Measurements from ENCODE around the gene NMRAL1.

NMRAL1 gene

GRCh38 chr16:4505356-4506147 lies 31.1 kb upstream of the NMRAL1 start:
- DNase-seq (ENCODE audit: low read depth) = peak; percentile 50

- DNase-seq (ENCODE audit: low read depth) = no peak
These were observed 26.6 kb upstream of the NMRAL1 start for GRCh38 chr16:4501071-4501478.

- DNase-seq (ENCODE audit: low read depth) = no peak
These were observed 25.8 kb upstream of the NMRAL1 start for GRCh38 chr16:4500272-4500671.

DNA sequence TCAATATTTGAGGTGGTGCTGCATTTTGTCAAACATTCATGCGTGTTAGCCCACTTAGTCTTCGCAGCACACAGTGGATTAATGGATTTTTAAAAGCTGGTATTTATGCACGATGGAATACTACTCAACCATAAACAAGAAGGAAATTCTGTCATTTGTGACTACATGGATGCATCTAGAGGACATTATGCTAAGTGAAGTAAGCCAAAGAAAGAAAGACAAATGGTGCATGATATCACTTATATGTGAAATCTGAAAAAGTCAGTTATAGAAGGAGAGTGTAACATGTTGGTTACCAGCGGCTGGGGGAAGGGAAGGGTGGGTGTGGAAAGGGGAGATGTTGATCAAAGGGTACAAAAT lies 24.8 kb upstream of the NMRAL1 start:
- no peak for DNase-seq (ENCODE audit: low read depth)

DNA sequence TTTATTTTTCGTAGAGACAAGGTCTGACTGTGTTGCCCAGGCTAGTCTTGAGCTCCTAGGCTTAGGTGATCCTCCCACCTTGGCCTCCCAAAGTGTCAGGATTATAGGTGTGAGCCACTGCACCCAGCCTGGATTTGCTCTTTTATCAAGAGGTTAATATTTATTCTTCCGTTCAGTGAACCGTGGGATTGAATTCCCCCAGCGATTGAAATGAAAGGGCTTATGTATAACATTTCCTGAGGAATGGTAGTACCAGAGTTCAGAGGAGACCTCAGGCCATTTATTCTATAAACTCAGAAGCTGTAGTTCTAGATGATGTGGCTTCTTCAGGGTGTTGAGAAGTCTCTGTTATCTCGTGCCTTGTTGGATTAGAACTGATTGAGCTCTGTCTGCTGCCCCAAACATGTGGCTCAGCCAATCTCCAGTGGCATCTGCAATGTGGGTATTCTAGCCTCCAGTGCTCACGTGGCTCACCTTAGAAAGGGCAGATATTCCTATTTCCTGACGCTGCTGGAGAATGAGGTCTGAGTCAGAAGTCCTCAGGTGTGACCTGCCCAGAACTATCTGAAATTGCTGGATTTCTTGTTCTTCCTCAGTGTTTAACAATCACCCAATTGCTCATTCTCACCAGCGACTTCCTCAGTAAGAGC lies 24.2 kb upstream of the NMRAL1 start:
- DNase-seq (ENCODE audit: low read depth) = no peak

DNA sequence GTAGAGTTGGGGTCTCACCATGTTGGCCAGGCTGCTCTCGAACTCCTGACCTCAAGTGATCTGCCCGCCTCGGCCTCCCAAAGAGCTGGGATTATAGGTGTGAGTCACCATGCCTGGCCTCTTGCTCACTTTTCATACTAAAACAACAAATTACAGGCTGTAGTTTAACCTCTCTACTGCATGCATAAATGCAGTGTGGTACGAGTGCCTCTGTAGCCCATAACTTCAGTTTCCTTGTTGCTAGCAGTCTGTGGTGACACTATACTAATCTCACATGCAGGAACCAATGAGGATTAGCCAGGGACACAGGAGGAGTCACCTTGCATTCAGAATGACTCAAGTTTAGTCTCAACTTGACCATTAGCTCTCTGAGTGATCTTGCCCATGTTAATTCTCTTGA lies 21.9 kb upstream of the NMRAL1 start:
- no peak for DNase-seq (ENCODE audit: low read depth)

DNA sequence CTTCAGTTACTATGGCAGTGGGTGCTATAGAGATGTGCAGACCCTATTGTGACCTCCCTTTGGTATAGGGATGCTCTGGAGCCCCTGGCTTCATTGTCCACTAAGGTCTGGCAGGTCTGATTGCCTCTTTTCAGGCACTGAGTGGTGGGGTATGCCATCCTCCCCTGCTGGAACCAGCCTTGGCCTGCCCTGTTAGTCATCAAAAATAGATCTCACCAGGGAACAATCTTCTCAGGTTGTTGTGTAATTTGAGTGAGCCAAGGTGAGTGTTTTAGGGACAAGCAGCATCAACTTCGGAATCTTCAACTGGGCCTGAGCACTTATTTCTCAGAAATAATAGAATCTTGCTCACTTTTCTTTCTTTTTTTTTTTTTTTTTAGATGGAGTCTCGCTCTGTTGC lies 21.3 kb upstream of the NMRAL1 start:
- DNase-seq (ENCODE audit: low read depth) = no peak

- no peak for DNase-seq (ENCODE audit: low read depth)
These were observed 20.5 kb upstream of the NMRAL1 start for GRCh38 chr16:4494746-4495490.

DNA sequence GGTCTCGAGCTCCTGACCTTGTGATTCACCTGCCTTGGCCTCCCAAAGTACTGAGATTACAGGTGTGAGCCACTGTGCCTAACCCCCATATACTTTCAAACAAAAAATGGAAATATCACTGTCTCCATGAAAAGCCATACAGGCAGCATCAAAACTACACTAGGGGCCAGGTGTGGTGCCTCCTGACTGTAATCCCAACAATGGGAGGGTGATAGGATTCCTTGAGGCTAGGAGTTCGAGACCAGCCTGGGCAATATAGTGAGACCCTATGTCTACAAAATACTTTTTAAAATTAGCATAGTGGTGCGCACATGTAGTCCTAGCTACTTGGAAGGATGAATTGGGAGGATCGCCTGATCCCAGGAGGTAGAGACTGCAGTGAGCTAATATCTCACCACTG lies 17.5 kb upstream of the NMRAL1 start:
- no peak for DNase-seq (ENCODE audit: low read depth)

DNA sequence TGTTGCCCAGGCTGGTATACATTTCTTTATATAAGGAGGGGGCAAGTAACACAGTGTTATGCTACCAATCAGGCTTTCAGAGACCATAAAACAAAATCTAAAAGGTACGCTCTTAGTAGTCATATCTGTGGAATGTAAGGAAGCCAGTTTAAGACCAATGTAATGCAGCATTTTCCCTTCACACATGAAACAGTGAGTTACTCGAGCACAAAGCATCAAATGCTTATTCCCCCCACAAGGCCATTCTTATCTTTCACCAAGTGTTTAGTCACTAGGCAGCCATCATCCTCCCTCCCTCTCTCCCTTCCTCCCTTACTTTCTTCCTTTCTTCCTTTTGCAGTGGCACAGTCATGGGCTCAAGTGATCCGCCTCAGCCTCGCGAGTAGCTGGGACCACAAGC lies 14.6 kb upstream of the NMRAL1 start:
- DNase-seq (ENCODE audit: low read depth) = no peak

DNA sequence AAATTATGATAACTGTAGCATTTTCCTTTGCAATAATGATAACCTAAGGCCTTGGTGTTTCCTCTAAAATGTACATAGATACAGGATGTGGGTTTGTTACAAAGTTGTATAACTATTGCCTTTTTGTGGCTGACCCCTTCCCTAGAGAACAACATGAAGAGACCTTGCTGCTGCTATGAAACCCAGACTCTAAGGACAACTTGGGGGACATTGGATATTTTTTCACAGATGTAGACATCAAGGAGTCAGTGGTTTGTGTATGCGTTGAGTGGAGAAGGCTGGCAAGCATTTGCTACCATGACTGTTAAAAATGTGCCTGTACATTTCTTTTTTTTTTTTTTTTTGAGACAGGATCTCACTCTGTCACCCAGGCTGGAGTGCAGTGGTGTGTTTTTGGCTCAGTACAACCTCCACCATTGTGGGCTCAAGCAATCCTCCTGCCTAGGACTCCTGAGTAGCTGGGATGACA lies 14.1 kb upstream of the NMRAL1 start:
- no peak for DNase-seq (ENCODE audit: low read depth)

DNA sequence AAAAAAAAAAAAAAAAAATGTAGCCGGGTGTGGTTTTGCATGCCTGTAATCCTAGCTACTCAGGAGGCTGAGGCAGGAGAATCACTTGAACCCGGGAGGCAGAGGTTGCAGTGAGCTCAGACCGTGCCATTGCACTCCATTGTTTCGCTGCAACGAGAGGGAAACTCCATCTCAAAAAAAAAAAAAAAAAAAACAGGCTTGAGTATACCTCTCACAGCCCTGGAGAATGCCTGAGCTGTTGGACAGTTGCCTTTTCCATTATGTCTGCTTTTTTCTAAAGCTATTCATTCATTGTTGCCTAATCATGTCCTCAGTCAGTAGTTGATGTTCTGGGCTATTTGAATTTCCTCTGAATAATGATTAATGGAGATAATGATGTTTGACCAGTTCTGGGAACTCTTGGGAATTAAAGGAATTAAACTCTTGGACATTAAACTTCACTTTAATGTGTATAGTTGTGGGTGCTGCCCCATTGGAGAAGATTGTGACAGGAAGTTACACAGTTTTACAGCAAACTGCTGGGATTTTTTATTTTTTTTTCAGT lies 13.6 kb upstream of the NMRAL1 start:
- DNase-seq (ENCODE audit: low read depth) = no peak

DNA sequence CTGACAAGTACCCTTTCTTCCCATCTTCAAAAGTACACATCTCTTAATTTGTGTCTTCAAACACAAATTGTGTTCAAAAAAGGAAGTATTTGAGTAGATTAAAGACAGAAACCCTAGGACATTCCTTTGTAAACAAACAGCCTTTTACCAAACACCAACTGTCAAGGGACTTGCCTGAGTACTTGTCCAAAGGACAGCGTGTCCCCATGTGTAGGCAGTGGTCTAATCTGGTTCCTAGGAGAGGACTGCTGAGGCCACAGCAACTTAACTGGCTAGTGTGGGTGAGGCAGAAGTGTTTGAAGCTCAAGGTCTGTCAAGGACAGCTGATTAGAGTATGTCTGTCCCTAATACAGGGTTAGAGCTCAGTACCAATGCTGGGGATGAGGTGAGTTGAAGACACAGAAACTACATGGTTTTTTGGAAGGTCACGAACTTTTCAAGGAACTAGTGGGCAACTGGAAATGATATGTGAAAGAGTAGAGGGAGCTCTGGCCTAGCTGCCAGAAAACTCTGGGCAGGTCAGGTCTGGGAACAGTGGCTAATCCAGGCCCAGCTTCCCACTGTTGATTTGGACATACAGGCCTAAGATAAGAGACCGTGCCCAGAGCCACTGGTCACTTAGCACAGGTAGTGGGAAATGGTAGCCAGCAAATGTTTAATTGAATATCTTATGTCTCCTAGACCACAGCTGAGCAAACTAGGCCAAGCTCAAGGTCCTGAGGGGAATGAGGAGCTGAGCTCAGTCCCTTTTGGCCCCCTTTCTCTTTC lies 11.9 kb upstream of the NMRAL1 start:
- DNase-seq (ENCODE audit: low read depth) = no peak

DNA sequence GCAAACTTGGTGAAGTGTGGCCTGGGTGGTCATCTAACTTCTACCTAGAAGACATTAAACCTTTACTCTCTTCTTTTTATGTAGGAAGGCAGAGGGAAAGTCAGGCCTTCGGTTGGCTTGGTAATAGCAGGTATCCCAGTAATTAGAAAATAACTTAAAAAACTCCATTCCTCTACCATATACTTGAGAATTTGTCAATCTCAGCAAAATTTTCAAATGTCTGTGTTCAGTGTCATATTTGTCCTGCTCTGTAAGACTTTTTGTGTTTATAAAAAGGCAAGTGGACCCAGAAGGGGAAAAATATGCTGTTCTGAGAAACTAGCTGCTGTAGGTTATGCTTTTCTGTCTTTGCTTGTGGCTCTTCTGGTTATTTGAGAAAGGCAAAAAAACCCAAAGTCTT lies 7.5 kb upstream of the NMRAL1 start:
- no peak for DNase-seq (ENCODE audit: low read depth)

GRCh38 chr16:4481526-4481925 lies 7.1 kb upstream of the NMRAL1 start:
- DNase-seq (ENCODE audit: low read depth) = no peak

DNA sequence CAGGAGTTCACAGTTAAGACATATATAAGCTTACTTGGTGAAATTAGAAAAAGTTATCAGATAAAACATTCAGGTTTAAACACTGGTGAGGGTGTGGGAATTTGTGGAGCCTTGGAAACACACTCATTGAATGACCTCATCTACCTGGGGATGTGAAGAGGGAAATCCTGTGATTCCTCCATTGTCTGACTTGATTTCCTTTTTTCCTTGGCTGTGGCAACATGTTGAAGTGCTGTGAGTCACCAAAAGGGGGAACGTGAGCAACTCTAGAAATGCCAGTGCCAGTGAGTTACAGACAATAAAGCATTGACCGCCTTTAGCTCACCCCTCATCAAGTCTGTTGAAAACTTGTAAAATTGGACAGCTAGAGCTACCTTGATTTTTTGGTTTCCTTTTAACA lies 3.5 kb upstream of the NMRAL1 start:
- no peak for DNase-seq (ENCODE audit: low read depth)

DNA sequence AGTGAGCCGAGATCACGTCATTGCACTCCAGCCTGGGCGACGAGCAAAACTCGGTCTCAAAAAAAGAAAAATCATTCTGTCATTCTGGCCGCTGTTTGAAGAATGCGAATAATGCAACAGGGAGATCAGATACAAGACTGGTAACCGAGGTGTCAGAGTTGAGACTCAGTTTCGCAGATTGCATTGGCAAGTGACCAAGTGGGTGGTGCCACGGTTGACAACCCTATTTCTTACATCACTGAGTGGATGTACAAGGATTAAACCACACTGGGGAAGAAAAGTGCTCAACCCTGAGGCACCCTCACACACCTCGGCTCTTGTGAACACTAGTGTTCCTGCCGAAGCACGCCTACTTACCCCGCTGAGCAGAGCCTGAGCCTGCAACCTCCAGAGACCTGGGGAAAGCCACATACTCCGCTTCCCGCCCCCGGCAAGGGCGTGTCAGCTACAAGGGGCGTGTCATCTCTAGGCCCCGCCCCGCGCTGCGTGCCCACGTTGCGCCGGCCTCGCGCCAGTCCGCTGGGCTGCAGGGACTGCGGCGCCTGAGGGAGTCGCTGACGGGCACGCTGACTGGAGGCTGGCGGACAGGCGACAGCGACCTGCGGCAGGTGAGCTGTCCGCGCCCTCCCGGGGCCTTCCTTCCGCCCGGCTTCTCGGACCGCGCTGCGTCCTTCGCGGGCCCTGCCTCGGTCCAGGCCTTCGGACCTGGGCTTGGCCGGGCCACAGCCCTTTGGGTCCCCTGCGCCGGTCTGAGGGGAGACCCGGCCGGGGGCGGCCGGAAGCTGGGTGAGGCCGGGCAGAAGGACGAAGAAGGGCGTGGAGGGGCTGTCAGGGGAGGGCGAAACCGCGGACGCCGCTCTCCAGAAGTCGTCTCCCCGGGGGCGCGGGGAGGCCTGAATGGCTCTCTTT lies 1.7 kb upstream of the NMRAL1 start, which contains the start of gene HMOX2:
Gene HMOX2, plus strand, starts transcription at position 519 of the 909 bp plus-strand sequence. CDS start 29,127 bp downstream, outside the sequence.
- peak; percentile 89 for DNase-seq (ENCODE audit: low read depth)

DNA sequence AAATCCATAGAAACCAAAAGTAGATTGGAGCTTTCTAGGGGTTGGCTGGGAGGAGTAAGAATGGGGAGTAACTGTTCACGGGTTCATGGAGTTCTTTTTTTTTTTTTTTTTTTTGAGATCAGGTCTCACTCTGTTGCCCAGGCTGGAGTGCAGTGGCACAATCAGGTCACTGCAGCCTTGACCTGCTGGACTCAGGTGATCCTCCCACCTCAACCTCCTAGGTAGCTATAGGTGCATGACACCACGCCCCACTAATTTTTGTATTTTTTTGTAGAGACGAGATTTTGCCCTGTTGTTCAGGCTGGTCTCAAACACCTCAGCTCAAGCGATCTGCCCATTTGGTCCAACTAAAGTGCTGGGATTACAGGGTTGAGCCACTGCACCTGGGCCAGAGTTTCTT lies 1.5 kb downstream of the NMRAL1 start:
- DNase-seq (ENCODE audit: low read depth) = no peak

GRCh38 chr16:4471869-4472268 lies 2.6 kb downstream of the NMRAL1 start:
- DNase-seq (ENCODE audit: low read depth) = no peak

DNA sequence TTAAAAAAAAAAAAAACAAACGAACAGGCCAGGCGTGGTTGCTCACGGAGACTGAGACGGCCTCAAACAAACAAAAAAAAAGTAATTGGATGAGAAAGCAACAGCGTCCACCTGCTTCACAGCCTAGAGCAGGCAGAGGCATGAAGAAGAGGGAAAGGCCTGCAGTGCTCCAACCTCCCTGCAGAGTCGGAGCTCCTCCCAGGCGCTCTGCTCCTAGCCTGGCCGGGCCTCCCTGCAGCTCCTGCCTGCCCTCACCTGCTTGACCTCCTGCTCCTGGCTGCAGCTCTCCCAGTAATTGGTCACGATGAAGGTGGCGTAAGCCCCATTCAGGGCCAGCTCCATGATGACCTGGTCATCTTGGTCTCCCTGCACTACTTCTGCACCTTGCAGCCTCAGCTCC lies 5.5 kb downstream of the NMRAL1 start:
- DNase-seq (ENCODE audit: low read depth) = no peak

DNA sequence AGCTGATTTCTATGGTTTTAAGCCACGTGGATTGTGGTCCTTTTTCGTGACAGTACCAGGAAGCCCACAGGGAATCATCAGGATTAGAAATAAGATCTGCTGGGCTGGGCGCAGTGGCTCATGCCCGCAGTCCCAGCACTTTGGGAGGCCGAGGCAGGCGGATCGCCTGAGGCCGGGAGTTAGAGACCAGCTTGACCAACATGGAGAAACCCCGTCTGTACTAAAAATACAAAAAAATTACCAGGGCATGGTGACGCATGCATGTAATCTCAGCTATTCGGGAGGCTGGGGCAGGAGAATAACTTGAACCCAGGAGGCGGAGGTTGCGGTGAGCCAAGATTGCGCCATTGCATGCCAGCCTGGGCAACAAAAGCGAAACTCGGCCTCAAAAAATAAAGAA lies 6.5 kb downstream of the NMRAL1 start:
- DNase-seq (ENCODE audit: low read depth) = no peak
